ENCODE results near the gene NKAIN1.

- TF ChIP-seq POLR2A (IDR thresholded peaks at IDR 0.05; ENCODE audit: low read depth, low read length) (no peak), POLR2AphosphoS5 (IDR thresholded peaks at IDR 0.05; ENCODE audit: low read depth, low read length) (no peak), TAF1 (IDR thresholded peaks at IDR 0.05; ENCODE audit: low read depth, low read length) (no peak), SPI1 (IDR thresholded peaks at IDR 0.05; ENCODE audit: low read depth, low read length) (no peak), POU2F2 (IDR thresholded peaks at IDR 0.05; ENCODE audit: low read depth, low read length) (no peak), PAX5 (IDR thresholded peaks at IDR 0.05; ENCODE audit: insufficient read depth, low read length, severe bottlenecking) (no peak)
These were observed 22.2 kb upstream of the NKAIN1 start for GRCh38 chr1:31261916-31262315.
